ENCODE data around the gene PNMA6E. TPM values are rescaled to one million over a fixed set of nuclear protein-coding genes. Genes with fewer than 3 reads are reported as not detected.

Gene PNMA6E
- total RNA-seq, 1 donor from 2014 or later = not detected

GRCh38 chrX:153382563-153383482 lies 18.3 kb downstream of the PNMA6E start:
- TF ChIP-seq, protein P1, sequence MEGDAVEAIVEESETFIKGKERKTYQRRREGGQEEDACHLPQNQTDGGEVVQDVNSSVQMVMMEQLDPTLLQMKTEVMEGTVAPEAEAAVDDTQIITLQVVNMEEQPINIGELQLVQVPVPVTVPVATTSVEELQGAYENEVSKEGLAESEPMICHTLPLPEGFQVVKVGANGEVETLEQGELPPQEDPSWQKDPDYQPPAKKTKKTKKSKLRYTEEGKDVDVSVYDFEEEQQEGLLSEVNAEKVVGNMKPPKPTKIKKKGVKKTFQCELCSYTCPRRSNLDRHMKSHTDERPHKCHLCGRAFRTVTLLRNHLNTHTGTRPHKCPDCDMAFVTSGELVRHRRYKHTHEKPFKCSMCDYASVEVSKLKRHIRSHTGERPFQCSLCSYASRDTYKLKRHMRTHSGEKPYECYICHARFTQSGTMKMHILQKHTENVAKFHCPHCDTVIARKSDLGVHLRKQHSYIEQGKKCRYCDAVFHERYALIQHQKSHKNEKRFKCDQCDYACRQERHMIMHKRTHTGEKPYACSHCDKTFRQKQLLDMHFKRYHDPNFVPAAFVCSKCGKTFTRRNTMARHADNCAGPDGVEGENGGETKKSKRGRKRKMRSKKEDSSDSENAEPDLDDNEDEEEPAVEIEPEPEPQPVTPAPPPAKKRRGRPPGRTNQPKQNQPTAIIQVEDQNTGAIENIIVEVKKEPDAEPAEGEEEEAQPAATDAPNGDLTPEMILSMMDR (IDR thresholded peaks at IDR 0.05; ENCODE audit: insufficient read depth, low read length, severe bottlenecking) = no peak
- no peaks in the 10 kb centered on the region for H3K27me3 ChIP-seq (ENCODE audit: control insufficient read depth, insufficient read depth, low read length)
- no peak overlapping the region for H3K4me3 ChIP-seq (ENCODE audit: low read depth, low read length)
- H3K36me3 ChIP-seq (ENCODE audit: control insufficient read depth, insufficient read depth, low read length) = no peaks in the 10 kb centered on the region
- DNase-seq (ENCODE audit: low read depth) (no peak), FAIRE-seq (peak; percentile 99)

DNA sequence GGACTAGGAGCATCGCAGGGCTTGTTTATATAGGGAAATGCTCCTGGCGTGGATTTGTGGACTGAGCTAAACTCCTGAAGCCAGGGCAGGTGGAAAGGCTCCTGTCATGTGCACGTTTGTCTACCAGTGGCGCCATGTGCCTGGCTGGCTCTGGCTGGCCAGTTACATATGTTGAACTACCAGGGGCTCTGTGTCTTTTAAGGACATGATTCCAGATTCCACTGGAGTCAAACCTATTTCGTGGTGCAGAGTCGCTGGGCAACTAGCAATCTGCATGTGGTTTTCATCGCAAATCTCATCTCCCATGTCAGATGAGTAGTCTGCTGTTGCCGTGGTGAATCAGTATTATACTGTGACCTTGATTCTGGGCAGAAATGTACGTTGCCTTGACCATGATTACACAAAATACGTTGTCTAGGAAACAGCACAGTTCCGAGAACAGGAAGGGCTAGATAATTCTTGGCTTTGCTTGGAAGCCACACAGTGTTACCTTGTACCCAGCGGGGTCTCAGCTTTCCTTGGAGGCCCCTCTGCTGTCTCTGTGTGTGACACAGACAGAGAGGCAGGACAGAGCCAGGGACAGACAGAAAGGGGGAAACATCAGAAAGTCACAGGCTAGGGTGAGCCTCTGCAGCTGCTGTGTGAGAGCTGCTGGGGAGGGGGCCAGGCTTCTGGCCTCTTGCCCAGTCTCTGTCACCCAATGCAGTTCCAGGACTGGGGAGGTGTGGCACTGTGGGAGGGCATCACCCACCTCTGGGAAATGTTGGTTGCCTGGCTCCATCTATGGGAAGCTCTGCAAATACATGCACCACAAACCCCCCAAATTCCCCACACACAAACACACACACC lies 19.2 kb downstream of the PNMA6E start:
- FAIRE-seq = no peak
- H3K36me3 ChIP-seq (ENCODE audit: control insufficient read depth, insufficient read depth, low read length) = no peaks in the 10 kb centered on the region
- no peak for DNase-seq (ENCODE audit: low read depth)
- H3K27me3 ChIP-seq (ENCODE audit: control insufficient read depth, insufficient read depth, low read length) = no peaks in the 10 kb centered on the region
- TF ChIP-seq, protein P1 (IDR thresholded peaks at IDR 0.05; ENCODE audit: insufficient read depth, low read length, severe bottlenecking) = no peak
- H3K4me3 ChIP-seq (ENCODE audit: low read depth, low read length) = no peak overlapping the region

DNA sequence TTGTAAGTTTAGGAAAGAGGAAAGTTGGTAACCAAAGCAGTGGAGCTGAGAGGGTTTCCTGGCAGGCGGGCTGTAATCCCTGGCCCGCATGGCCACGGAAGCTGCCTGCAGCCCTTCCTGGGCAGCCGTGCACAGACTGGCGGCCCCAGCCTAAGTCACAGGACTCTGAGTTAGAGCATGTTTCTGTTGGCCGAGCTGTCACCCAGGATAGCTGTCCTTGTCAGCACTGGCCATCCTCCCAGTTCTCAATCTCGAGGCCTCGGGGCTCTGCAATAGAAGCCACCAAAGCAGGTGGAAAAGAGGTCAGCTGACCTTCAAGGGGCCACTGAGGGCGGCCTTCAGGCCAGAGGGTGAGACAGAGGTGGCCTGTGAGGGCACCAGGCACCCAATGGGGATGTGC lies 20.5 kb downstream of the PNMA6E start:
- DNase-seq (ENCODE audit: low read depth) (no peak), FAIRE-seq (no peak)
- no peak overlapping the region for H3K4me3 ChIP-seq (ENCODE audit: low read depth, low read length)
- no peaks in the 10 kb centered on the region for H3K27me3 ChIP-seq (ENCODE audit: control insufficient read depth, insufficient read depth, low read length)
- TF ChIP-seq, protein P1 (IDR thresholded peaks at IDR 0.05; ENCODE audit: insufficient read depth, low read length, severe bottlenecking) = no peak
- H3K36me3 ChIP-seq (ENCODE audit: control insufficient read depth, insufficient read depth, low read length) = no peaks in the 10 kb centered on the region

DNA sequence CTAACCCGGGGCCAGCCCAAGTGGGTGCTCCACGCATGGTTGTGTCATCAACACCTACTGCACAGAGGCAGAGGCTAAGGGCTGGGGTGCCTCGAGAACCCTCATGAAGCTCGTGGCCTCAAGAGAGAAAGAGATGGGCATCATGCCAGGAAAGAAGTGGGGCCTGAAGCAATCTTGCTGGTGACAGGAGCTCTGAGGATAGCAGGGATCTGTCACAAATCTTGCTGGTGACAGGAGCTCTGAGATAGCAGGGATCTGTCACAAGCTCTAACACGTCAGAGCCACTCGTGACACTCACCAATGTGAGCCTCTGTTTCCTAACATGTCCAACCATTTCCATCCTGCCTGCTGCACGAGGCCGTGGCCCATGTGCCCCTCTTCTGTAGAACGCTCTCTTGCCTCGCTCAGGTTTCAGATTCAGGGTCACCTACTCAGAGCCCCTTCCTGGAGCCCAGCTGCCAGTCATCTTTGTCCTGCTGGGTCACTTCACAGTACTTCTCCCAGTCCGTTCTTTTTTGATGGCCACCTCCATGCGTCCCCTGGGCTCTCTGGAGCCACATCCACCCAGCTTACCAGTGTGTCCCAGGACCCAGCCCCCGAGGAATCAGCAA lies 21.1 kb downstream of the PNMA6E start:
- TF ChIP-seq, protein P1 (IDR thresholded peaks at IDR 0.05; ENCODE audit: insufficient read depth, low read length, severe bottlenecking) = no peak
- FAIRE-seq (no peak), DNase-seq (ENCODE audit: low read depth) (no peak)
- H3K27me3 ChIP-seq (ENCODE audit: control insufficient read depth, insufficient read depth, low read length) = no peaks in the 10 kb centered on the region
- no peak overlapping the region for H3K4me3 ChIP-seq (ENCODE audit: low read depth, low read length)
- H3K36me3 ChIP-seq (ENCODE audit: control insufficient read depth, insufficient read depth, low read length) = no peaks in the 10 kb centered on the region

DNA sequence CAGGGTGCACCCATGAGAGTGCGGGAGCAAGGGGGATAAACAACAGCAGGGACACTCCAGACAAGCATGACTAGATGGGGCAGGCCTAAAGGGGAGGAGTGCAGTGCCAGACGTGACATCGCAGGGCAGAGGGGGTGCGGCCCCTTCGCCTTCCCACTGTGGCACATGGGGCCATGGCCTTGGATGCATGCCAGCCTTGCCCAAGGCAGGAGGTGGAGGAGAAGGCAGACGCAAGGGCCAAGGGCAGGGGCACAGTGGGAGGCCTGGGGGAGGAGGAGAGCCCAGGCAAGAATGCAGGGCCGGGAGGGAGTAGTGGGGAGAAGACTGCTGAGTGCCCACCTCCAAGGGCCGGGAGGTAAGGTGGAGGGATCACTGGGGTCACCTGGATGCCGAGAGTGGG lies 21.6 kb downstream of the PNMA6E start:
- no peak overlapping the region for H3K4me3 ChIP-seq (ENCODE audit: low read depth, low read length)
- FAIRE-seq (no peak), DNase-seq (ENCODE audit: low read depth) (no peak)
- TF ChIP-seq, protein P1 (IDR thresholded peaks at IDR 0.05; ENCODE audit: insufficient read depth, low read length, severe bottlenecking) = no peak
- H3K36me3 ChIP-seq (ENCODE audit: control insufficient read depth, insufficient read depth, low read length) = no peaks in the 10 kb centered on the region
- H3K27me3 ChIP-seq (ENCODE audit: control insufficient read depth, insufficient read depth, low read length) = no peaks in the 10 kb centered on the region
